HEK293 (cell line): ENCODE results near the gene NFATC1.

Experiments
- CTCF ChIA-PET: fragments of 350-600 bp; formaldehyde crosslinking; extraction: SDS; loops from one replicate; lab custom pipeline; 2021; ENCODE audit warnings: antibody characterized with exemption; lab: Yijun Ruan, JAX
- POLR2A ChIA-PET: fragments of 300-600 bp; formaldehyde crosslinking; extraction: SDS; loops from one replicate; lab custom pipeline; 2020; ENCODE audit warnings: antibody characterized with exemption, inconsistent platforms; lab: Yijun Ruan, JAX
- H3K27ac ChIP-seq: fragments of 200-500 bp; sonication (Bioruptor generic); 2 replicates; pipeline ENCODE4 v1.5.1; 2014; ENCODE audit warnings: low read depth, low read length, control low read depth, inconsistent platforms; ENCODE audit errors: extremely low read depth
- H3K36me3 ChIP-seq, 2 experiments: fragments of 200-500 bp in 1 of 2; sonication (Bioruptor generic) in 1 of 2; 1 replicate in 1 of 2; 2 replicates in 1 of 2; pipeline ENCODE4 v1.5.1; 2014 to 2017; ENCODE audit warnings: inconsistent platforms in 2 of 2, low read length in 2 of 2; ENCODE audit not compliant: control insufficient read depth in 2 of 2, insufficient read depth in 1 of 2
- H3K4me1 ChIP-seq: fragments of 200-500 bp; sonication (Bioruptor generic); 2 replicates; pipeline ENCODE4 v1.5.1; 2014; ENCODE audit warnings: mild to moderate bottlenecking, low read length, inconsistent platforms; ENCODE audit not compliant: control insufficient read depth, insufficient read depth
- H3K4me3 ChIP-seq: 2 replicates; pipeline ENCODE4 v1.5.1; 2011; ENCODE audit warnings: low read depth, mild to moderate bottlenecking, control low read depth, low read length, moderate library complexity
- H3K9me3 ChIP-seq: fragments of 200-500 bp; sonication (Bioruptor generic); 2 replicates; pipeline ENCODE4 v1.5.1; 2014; ENCODE audit warnings: low read depth, low read length, inconsistent platforms; ENCODE audit not compliant: control insufficient read depth, insufficient read depth
- GLI4 ChIP-seq: fragments of 450-650 bp; formaldehyde crosslinking; IDR thresholded peaks from 2 replicates; pipeline ENCODE4 v1.5.1; 2016; ENCODE audit warnings: missing biosample characterization, missing genetic modification characterization
- GLIS1 ChIP-seq: fragments of 450-650 bp; formaldehyde crosslinking; IDR thresholded peaks from 2 replicates; pipeline ENCODE4 v1.5.1; 2016; ENCODE audit warnings: missing biosample characterization, missing genetic modification characterization
- OSR2 ChIP-seq: fragments of 450-650 bp; formaldehyde crosslinking; IDR thresholded peaks from 2 replicates; pipeline ENCODE4 v1.5.1; 2016; ENCODE audit warnings: missing biosample characterization, missing genetic modification characterization
- YY1 ChIP-seq: fragments of 450-650 bp; formaldehyde crosslinking; IDR thresholded peaks from 2 replicates; pipeline ENCODE4 v1.5.1; 2018; ENCODE audit warnings: missing biosample characterization, missing genetic modification characterization
- ZFP41 ChIP-seq: fragments of 450-650 bp; formaldehyde crosslinking; IDR thresholded peaks from 2 replicates; pipeline ENCODE4 v1.5.1; 2016; ENCODE audit warnings: missing biosample characterization, missing genetic modification characterization, borderline replicate concordance
- ZIC2 ChIP-seq: fragments of 450-650 bp; formaldehyde crosslinking; IDR thresholded peaks from 2 replicates; pipeline ENCODE4 v1.5.1; 2016; ENCODE audit warnings: missing biosample characterization, missing genetic modification characterization
- ZNF112 ChIP-seq: fragments of 450-650 bp; formaldehyde crosslinking; IDR thresholded peaks from 2 replicates; pipeline ENCODE4 v1.5.0; 2017; ENCODE audit warnings: missing biosample characterization, missing genetic modification characterization
- ZNF239 ChIP-seq: fragments of 450-650 bp; formaldehyde crosslinking; IDR thresholded peaks from 2 replicates; pipeline ENCODE4 v1.5.1; 2016; ENCODE audit warnings: missing biosample characterization, missing genetic modification characterization
- ZNF521 ChIP-seq: fragments of 450-650 bp; formaldehyde crosslinking; IDR thresholded peaks from 2 replicates; pipeline ENCODE4 v1.5.1; 2017; ENCODE audit warnings: missing biosample characterization, mild to moderate bottlenecking, missing genetic modification characterization
- ZNF623 ChIP-seq: fragments of 450-650 bp; formaldehyde crosslinking; IDR thresholded peaks from 2 replicates; pipeline ENCODE4 v1.5.1; 2016; ENCODE audit warnings: missing biosample characterization, missing genetic modification characterization
- ZNF629 ChIP-seq: fragments of 450-650 bp; formaldehyde crosslinking; IDR thresholded peaks from 2 replicates; pipeline ENCODE4 v1.5.1; 2017; ENCODE audit warnings: missing biosample characterization, missing genetic modification characterization
- TF ChIP-seq, protein P1 (sequence below): fragments of 450-650 bp; formaldehyde crosslinking; conservative IDR thresholded peaks from 2 replicates; pipeline ENCODE4 v1.5.1; 2016; ENCODE audit warnings: low read depth, missing biosample characterization, missing genetic modification characterization
- TF ChIP-seq, protein P2 (sequence below): fragments of 450-650 bp; formaldehyde crosslinking; IDR thresholded peaks from 2 replicates; pipeline ENCODE4 v1.5.1; 2016; ENCODE audit warnings: missing biosample characterization, missing genetic modification characterization
- TF ChIP-seq, protein P3 (sequence below): sonication (generic); formaldehyde crosslinking; IDR thresholded peaks from 2 replicates; pipeline ENCODE4 v1.8.1; 2022; ENCODE audit warnings: mild to moderate bottlenecking, moderate library complexity, missing genetic modification reagents

NFATC1 gene

GRCh38 chr18:79410731-79411613 lies 15.2 kb downstream of the NFATC1 start:
- Histone ChIP-seq H3K9me3 (no peaks in the 10 kb centered on the region), H3K36me3 (peaks cover 0 to 27% of the 10 kb centered on the region in 2 experiments; a peak in 1 of 3 replicates), H3K4me1 (no peaks in the 10 kb centered on the region), H3K4me3 (no peak overlapping the region), H3K27ac (no peak overlapping the region)
- ChIA-PET POLR2A (no interaction called here), CTCF (interaction anchor here (0.6 kb wide), 1 partner anchor 486 kb away, joined by 3 read pairs; no protein-coding TSS in a partner anchor)
- TF ChIP-seq GLIS1 (tag by site-specific recombination), result no peak
- TF ChIP-seq, protein P1, sequence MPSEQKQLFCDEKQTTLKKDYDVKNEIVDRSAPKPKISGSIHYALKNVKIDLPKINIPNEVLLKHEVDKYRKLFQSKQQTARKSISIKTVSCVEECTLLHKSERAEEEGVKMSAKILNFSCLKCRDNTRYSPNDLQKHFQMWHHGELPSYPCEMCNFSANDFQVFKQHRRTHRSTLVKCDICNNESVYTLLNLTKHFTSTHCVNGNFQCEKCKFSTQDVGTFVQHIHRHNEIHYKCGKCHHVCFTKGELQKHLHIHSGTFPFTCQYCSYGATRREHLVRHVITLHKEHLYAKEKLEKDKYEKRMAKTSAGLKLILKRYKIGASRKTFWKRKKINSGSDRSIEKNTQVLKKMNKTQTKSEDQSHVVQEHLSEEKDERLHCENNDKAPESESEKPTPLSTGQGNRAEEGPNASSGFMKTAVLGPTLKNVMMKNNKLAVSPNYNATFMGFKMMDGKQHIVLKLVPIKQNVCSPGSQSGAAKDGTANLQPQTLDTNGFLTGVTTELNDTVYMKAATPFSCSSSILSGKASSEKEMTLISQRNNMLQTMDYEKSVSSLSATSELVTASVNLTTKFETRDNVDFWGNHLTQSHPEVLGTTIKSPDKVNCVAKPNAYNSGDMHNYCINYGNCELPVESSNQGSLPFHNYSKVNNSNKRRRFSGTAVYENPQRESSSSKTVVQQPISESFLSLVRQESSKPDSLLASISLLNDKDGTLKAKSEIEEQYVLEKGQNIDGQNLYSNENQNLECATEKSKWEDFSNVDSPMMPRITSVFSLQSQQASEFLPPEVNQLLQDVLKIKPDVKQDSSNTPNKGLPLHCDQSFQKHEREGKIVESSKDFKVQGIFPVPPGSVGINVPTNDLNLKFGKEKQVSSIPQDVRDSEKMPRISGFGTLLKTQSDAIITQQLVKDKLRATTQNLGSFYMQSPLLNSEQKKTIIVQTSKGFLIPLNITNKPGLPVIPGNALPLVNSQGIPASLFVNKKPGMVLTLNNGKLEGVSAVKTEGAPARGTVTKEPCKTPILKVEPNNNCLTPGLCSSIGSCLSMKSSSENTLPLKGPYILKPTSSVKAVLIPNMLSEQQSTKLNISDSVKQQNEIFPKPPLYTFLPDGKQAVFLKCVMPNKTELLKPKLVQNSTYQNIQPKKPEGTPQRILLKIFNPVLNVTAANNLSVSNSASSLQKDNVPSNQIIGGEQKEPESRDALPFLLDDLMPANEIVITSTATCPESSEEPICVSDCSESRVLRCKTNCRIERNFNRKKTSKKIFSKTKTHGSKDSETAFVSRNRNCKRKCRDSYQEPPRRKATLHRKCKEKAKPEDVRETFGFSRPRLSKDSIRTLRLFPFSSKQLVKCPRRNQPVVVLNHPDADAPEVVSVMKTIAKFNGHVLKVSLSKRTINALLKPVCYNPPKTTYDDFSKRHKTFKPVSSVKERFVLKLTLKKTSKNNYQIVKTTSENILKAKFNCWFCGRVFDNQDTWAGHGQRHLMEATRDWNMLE (tag by site-specific recombination), result no peak
- TF ChIP-seq GLI4 (tag by site-specific recombination), result no peak
- no peak for TF ChIP-seq OSR2
- TF ChIP-seq ZFP41 (tag by site-specific recombination), result no peak
- no peak for TF ChIP-seq YY1
- TF ChIP-seq, protein P2, sequence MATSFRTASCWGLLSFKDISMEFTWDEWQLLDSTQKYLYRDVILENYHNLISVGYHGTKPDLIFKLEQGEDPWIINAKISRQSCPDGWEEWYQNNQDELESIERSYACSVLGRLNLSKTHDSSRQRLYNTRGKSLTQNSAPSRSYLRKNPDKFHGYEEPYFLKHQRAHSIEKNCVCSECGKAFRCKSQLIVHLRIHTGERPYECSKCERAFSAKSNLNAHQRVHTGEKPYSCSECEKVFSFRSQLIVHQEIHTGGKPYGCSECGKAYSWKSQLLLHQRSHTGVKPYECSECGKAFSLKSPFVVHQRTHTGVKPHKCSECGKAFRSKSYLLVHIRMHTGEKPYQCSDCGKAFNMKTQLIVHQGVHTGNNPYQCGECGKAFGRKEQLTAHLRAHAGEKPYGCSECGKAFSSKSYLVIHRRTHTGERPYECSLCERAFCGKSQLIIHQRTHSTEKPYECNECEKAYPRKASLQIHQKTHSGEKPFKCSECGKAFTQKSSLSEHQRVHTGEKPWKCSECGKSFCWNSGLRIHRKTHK, result no peak
- TF ChIP-seq, protein P3, sequence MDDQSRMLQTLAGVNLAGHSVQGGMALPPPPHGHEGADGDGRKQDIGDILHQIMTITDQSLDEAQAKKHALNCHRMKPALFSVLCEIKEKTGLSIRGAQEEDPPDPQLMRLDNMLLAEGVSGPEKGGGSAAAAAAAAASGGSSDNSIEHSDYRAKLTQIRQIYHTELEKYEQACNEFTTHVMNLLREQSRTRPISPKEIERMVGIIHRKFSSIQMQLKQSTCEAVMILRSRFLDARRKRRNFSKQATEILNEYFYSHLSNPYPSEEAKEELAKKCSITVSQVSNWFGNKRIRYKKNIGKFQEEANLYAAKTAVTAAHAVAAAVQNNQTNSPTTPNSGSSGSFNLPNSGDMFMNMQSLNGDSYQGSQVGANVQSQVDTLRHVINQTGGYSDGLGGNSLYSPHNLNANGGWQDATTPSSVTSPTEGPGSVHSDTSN (CRISPR knock-in tag), result no peak
- no peak for TF ChIP-seq ZNF521 (tag by site-specific recombination)
- TF ChIP-seq ZNF239, result no peak

DNA sequence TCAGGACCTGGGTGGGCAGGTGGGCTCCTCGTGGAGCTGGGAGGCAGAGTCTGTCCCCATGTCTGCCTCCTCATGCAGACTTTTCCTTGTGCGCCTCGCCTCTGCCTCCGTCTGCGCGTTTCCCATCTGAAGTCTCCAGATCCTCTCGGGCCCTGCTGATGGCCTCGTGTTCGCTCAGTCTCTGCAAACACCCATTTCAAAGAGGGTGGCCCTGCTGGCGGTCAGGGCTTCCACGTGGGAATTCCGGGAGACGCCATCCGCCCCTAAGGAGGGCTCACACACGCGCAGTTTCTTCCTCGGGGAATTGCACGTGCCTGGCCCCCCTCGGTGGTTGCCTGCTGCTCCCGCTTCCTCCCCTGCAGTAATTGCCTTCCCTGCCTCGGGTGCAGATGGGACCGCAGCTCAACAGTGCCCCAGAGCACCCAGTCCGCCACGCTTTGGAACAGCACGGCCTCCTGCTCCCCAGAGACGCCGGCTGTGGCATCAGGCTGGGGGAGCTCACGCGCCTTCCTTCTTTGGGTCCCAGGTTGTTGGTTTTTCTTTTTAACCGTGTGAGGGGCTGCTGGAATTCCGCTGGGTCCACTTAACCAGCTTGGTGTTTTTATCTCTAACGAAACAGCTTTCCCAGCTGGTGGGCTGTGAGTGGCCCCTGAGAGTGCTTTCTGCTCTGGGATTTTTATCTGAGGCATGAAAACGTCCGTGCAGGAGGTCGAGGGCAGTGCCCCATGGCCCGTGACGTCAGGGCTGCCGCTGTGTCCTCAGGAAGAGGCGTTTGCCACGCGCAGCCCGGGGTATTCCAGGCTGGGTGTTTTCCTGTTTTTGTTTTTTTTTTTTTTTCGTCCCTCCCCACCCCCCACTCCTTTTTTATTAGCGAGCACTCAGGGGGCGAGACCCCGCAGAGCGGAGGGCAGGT lies 16.1 kb downstream of the NFATC1 start:
- ChIA-PET CTCF (interaction anchor here (0.6 kb wide), 1 partner anchor 487 kb away, joined by 3 read pairs; no protein-coding TSS in a partner anchor), POLR2A (interaction anchor here (0.6 kb wide), 1 partner anchor 20 kb away, joined by 6 read pairs; no protein-coding TSS in a partner anchor)
- no peak overlapping the region for H3K27ac ChIP-seq
- H3K36me3 ChIP-seq, result peaks cover 0 to 27% of the 10 kb centered on the region in 2 experiments; a peak in 1 of 3 replicates
- no peak overlapping the region for H3K4me3 ChIP-seq
- no peaks in the 10 kb centered on the region for H3K4me1 ChIP-seq
- no peaks in the 10 kb centered on the region for H3K9me3 ChIP-seq
- TF ChIP-seq ZNF623 (tag by site-specific recombination) (no peak), ZIC2 (peak; percentile 51), ZNF629 (tag by site-specific recombination) (no peak), ZNF112 (tag by site-specific recombination) (no peak)
